ENCODE measurements around the gene EBPL. TPM values are rescaled to one million over a fixed set of nuclear protein-coding genes. Genes with fewer than 3 reads are reported as not detected.

The EBPL gene
- total and polyA plus RNA-seq, 2 donors from 2014 or later = 31.4 to 36.8 TPM

- no peaks in the 10 kb centered on the region for H3K9me3 ChIP-seq (ENCODE audit: control insufficient read depth in 2 of 3, insufficient read depth in 1 of 3, low read length in 3 of 3)
- H3K27me3 ChIP-seq (ENCODE audit: control insufficient read depth, insufficient read depth, low read length) = no peaks in the 10 kb centered on the region
- FAIRE-seq (no peak), DNase-seq (peak in 2 of 5 donors; percentile 24 to 41)
- no peak overlapping the region for H3K4me3 ChIP-seq (ENCODE audit: low read length in 3 of 3)
- no peaks in the 10 kb centered on the region for H3K36me3 ChIP-seq (ENCODE audit: control insufficient read depth in 2 of 3, insufficient read depth in 3 of 3, low read length in 3 of 3)
- intact Hi-C loops (cut with DNase I) = no loop called here
- no peak overlapping the region for H3K9ac ChIP-seq (ENCODE audit: low read length in 3 of 3)
- no peak for TF ChIP-seq CTCF (IDR thresholded peaks at IDR 0.05; ENCODE audit: borderline replicate concordance, extremely low read depth, insufficient read depth)
- no peaks in the 10 kb centered on the region for H3K4me1 ChIP-seq (ENCODE audit: control insufficient read depth in 2 of 3, insufficient read depth in 2 of 3, low read depth in 1 of 3, low read length in 3 of 3)
- H3K27ac ChIP-seq (ENCODE audit: low read depth in 2 of 2, low read length in 2 of 2) = no peak overlapping the region
Measured at GRCh38 chr13:49681842-49682435, 9.3 kb downstream of the EBPL start.

DNA sequence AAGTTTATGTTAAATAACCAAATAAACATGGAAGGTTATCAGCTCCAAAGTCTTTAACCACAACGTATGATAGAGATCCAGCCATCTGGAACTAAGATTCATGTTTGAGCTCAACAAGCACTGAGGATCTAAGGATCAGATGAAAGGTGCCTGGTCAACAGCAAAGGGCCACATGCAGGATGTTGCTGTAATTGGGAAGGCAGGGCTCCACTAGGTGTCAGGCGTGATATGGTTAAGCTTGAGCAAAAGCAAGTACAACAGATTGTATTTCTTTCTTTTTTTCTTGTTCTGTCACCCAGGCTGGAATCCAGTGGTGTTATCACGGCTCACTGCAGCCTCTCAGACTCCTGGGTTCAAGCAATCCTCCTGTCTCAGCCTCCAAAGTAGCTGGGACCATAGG lies 12.0 kb downstream of the EBPL start:
- Histone ChIP-seq H3K4me1 (ENCODE audit: control insufficient read depth in 2 of 3, insufficient read depth in 2 of 3, low read depth in 1 of 3, low read length in 3 of 3) (no peaks in the 10 kb centered on the region), H3K36me3 (ENCODE audit: control insufficient read depth in 2 of 3, insufficient read depth in 3 of 3, low read length in 3 of 3) (no peaks in the 10 kb centered on the region), H3K9ac (ENCODE audit: low read length in 3 of 3) (no peak overlapping the region), H3K9me3 (ENCODE audit: control insufficient read depth in 2 of 3, insufficient read depth in 1 of 3, low read length in 3 of 3) (no peaks in the 10 kb centered on the region), H3K27me3 (ENCODE audit: control insufficient read depth, insufficient read depth, low read length) (no peaks in the 10 kb centered on the region), H3K27ac (ENCODE audit: low read depth in 2 of 2, low read length in 2 of 2) (no peak overlapping the region), H3K4me3 (ENCODE audit: low read length in 3 of 3) (no peak overlapping the region)
- TF ChIP-seq CTCF (IDR thresholded peaks at IDR 0.05; ENCODE audit: borderline replicate concordance, extremely low read depth, insufficient read depth) = peak; percentile 22
- FAIRE-seq = no peak
- intact Hi-C loops (cut with DNase I) = no loop called here
- DNase-seq = peak in 1 of 5 donors; percentile 24

- Histone ChIP-seq H3K36me3 (ENCODE audit: control insufficient read depth in 2 of 3, insufficient read depth in 3 of 3, low read length in 3 of 3) (no peaks in the 10 kb centered on the region), H3K27me3 (ENCODE audit: control insufficient read depth, insufficient read depth, low read length) (no peaks in the 10 kb centered on the region), H3K9me3 (ENCODE audit: control insufficient read depth in 2 of 3, insufficient read depth in 1 of 3, low read length in 3 of 3) (no peaks in the 10 kb centered on the region), H3K4me1 (ENCODE audit: control insufficient read depth in 2 of 3, insufficient read depth in 2 of 3, low read depth in 1 of 3, low read length in 3 of 3) (no peaks in the 10 kb centered on the region), H3K4me3 (ENCODE audit: low read length in 3 of 3) (no peak overlapping the region), H3K9ac (ENCODE audit: low read length in 3 of 3) (no peak overlapping the region), H3K27ac (ENCODE audit: low read depth in 2 of 2, low read length in 2 of 2) (no peak overlapping the region)
- no peak for FAIRE-seq
- no peak for TF ChIP-seq CTCF (IDR thresholded peaks at IDR 0.05; ENCODE audit: borderline replicate concordance, extremely low read depth, insufficient read depth)
- intact Hi-C loops (cut with DNase I) = no loop called here
- no peak for DNase-seq
Measured at GRCh38 chr13:49678191-49678914, 12.9 kb downstream of the EBPL start.

All from kidney (tissue), 14 donors.